Measurements from ENCODE around the gene AGBL5. TPM values are rescaled to one million over a fixed set of nuclear protein-coding genes. Genes with fewer than 3 reads are reported as not detected.

The AGBL5 gene
- total and polyA plus RNA-seq, 2 of the 13 experiments (the other 11 are each of a cell fraction or from before 2014, with no cell fraction given): 55.9 to 73.3 TPM

- TF ChIP-seq FOXJ3 (CRISPR knock-in tag; IDR thresholded peaks at IDR 0.05; ENCODE audit: borderline replicate concordance) (no peak), ZNF232 (CRISPR knock-in tag; IDR thresholded peaks at IDR 0.05; ENCODE audit: borderline replicate concordance) (no peak; the same call in 1 of the 2 replicates), ERF (CRISPR knock-in tag; IDR thresholded peaks at IDR 0.05) (peak; percentile 88), ZNF782 (CRISPR knock-in tag; IDR thresholded peaks at IDR 0.05; ENCODE audit: borderline replicate concordance) (no peak), U2AF2 (IDR thresholded peaks at IDR 0.05; ENCODE audit: low read depth, low read length) (no peak), HOXD1 (CRISPR knock-in tag; IDR thresholded peaks at IDR 0.05) (peak; percentile 88; the same call in 1 of the 2 replicates), HES4 (CRISPR knock-in tag; IDR thresholded peaks at IDR 0.05; ENCODE audit: borderline replicate concordance) (peak; percentile 60; the same call in 1 of the 2 replicates), FOXA3 (CRISPR knock-in tag; IDR thresholded peaks at IDR 0.05) (peak; percentile 72), RFX5 (IDR thresholded peaks at IDR 0.05; ENCODE audit: low read depth, low read length) (no peak), ADNP (CRISPR knock-in tag; IDR thresholded peaks at IDR 0.05) (no peak), TAF15 (IDR thresholded peaks at IDR 0.05; ENCODE audit: low read depth, low read length, poor library complexity, severe bottlenecking) (peak; percentile 36), HIVEP1 (CRISPR knock-in tag; IDR thresholded peaks at IDR 0.05) (no peak), MED1 (CRISPR knock-in tag; IDR thresholded peaks at IDR 0.05) (peak; percentile 89), TBX2 (CRISPR knock-in tag; IDR thresholded peaks at IDR 0.05; ENCODE audit: borderline replicate concordance) (no peak), JARID2 (CRISPR knock-in tag; IDR thresholded peaks at IDR 0.05; ENCODE audit: insufficient replicate concordance) (no peak), PTBP1 (IDR thresholded peaks at IDR 0.05; ENCODE audit: low read depth, low read length, poor library complexity, severe bottlenecking) (no peak), CENPT (CRISPR knock-in tag; IDR thresholded peaks at IDR 0.05; ENCODE audit: low read depth) (0 out of 2 replicates have a peak, but pooled peaks have one; percentile 74), ZNF143 (CRISPR knock-in tag; IDR thresholded peaks at IDR 0.05) (peak; percentile 65; the same call in 1 of the 2 replicates), ZEB1 (IDR thresholded peaks at IDR 0.05; ENCODE audit: insufficient replicate concordance, low read depth) (no peak), DNMT1 (CRISPR knock-in tag; IDR thresholded peaks at IDR 0.05) (no peak; the same call in 1 of the 2 replicates), ZNF761 (CRISPR knock-in tag; conservative IDR thresholded peaks at IDR 0.05) (0 out of 2 replicates have a peak, but pooled peaks have one; percentile 54), ZNF260 (CRISPR knock-in tag; IDR thresholded peaks at IDR 0.05; ENCODE audit: borderline replicate concordance, low read depth) (no peak), ZNF569 (CRISPR knock-in tag; IDR thresholded peaks at IDR 0.05; ENCODE audit: borderline replicate concordance) (no peak), TRAFD1 (CRISPR knock-in tag; IDR thresholded peaks at IDR 0.05; ENCODE audit: borderline replicate concordance) (no peak), HCFC1 (IDR thresholded peaks at IDR 0.05; ENCODE audit: low read depth, low read length) (no peak), ZBTB3 (CRISPR knock-in tag; IDR thresholded peaks at IDR 0.05; ENCODE audit: borderline replicate concordance, low read depth) (peak; percentile 80; the same call in 1 of the 2 replicates), LBX2 (CRISPR knock-in tag; IDR thresholded peaks at IDR 0.05; ENCODE audit: borderline replicate concordance) (no peak), MXD4 (CRISPR knock-in tag; IDR thresholded peaks at IDR 0.05) (peak; percentile 94), RARA (CRISPR knock-in tag; IDR thresholded peaks at IDR 0.05) (peak; percentile 61), ZNF34 (CRISPR knock-in tag; IDR thresholded peaks at IDR 0.05; ENCODE audit: borderline replicate concordance) (0 out of 2 replicates have a peak, but pooled peaks have one; percentile 60), PHF20 (CRISPR knock-in tag; IDR thresholded peaks at IDR 0.05) (peak; percentile 59)
Observed at GRCh38 chr2:27086090-27086723, 34.7 kb downstream of the AGBL5 start (continued).

Data from HepG2 (cell line).